H4 (cell line): Measurements from ENCODE around the gene SATB2. TPM values are rescaled to one million over a fixed set of nuclear protein-coding genes. Genes with fewer than 3 reads are reported as not detected.
A peak's percentile ranks its signal among the peaks of the same experiment; 100 is the strongest.

ENCODE experiments used
- DNase-seq: peaks from one replicate; pipeline ENCODE4 v3.0.0-alpha.2; 2015; ENCODE audit warnings: low spot score
- total RNA-seq: library from RNA; depleted of rRNA; stranded (reverse); fragments of >200 nt; shearing (Covaris generic); gene quantifications from 2 replicates; pipeline ENCODE4 v1.2.3, GENCODE V29; 2014

The SATB2 gene
- total RNA-seq, 1 experiment from 2014 or later = 10.3 TPM

GRCh38 chr2:199325881-199326280 lies 131.9 kb downstream of the SATB2 start:
- DNase-seq = no peak

GRCh38 chr2:199322151-199322550 lies 135.6 kb downstream of the SATB2 start:
- no peak for DNase-seq

GRCh38 chr2:199317646-199318045 lies 140.1 kb downstream of the SATB2 start:
- DNase-seq = no peak

DNA sequence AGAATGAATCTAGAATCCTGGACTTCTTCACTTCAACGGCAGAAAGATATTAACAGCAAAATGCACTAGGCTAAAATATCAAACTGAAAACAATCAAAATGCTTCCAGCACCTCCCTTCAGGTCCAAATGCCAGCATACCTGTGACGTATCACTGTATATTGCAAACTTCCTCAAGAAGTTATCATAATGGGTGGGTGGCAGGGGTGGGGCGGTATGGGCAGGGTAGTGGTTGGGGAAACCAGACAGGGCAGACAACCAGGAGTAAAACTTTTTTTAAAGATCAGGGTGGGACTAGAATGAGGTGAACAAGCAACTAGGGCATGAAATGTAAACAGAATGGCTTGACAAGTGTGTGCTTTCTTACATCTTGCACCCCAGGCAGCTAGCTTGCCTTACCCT lies 140.9 kb downstream of the SATB2 start:
- no peak for DNase-seq

GRCh38 chr2:199315299-199316179 lies 142.2 kb downstream of the SATB2 start:
- DNase-seq = no peak

DNA sequence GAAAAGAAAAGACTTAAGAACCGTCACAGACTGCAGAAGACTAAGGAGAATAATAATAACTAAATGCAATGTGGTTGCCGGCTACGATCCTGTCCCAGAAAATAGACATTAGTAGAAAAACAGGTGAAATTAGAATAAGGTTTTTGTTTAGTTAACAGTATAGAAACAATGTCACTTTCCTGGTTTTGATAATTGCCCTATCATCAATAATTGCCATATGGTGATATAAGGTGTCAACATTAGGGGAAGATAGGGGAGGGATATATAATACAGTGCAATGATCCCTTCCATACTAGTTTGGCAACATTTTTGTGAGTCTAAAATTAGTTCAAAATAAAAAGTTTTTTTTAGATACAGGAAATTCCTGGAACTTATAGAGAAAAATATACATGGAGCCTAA lies 144.8 kb downstream of the SATB2 start:
- DNase-seq = no peak

DNA sequence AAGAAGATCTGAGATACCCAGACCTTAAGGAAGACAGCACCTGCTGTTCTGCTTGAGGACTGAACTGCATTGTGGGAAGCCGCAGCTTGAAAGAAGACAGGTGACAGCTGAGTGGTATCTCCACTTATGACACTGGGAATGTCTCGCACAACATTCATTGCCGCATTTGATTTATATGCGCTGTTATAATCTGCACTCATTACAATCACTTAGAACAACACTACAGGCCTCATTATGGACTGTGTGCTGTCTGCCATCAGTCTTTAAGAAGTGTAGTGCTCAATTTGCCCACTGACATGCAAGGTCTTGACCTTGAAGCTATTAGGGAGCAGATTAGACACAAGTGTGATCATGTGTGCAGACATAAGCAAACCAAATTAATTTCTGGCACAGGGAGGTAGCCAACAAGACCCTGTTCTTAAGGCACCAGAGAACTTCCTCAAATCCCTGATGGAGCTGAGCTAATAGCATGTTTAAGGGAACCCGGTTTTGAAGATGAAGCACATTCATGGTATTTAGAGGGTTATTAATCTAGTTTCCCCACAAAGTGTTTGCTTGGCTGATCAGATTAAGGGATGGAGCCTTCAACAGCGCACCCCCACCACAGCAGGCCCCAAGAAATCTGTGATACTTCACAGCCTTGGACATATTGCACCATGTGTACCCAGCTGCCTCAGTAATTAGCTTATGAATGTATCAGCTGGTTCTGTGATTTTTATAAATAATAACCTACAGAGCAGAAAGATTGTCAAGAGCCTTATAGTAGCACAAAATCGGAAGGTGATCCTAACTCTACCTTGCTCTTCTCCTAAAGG lies 146.8 kb downstream of the SATB2 start:
- no peak for DNase-seq

GRCh38 chr2:199309973-199310372 lies 147.8 kb downstream of the SATB2 start:
- DNase-seq = no peak

GRCh38 chr2:199309411-199309810 lies 148.3 kb downstream of the SATB2 start:
- no peak for DNase-seq

- no peak for DNase-seq
Measured at GRCh38 chr2:199308567-199308966, 149.2 kb downstream of the SATB2 start.

DNA sequence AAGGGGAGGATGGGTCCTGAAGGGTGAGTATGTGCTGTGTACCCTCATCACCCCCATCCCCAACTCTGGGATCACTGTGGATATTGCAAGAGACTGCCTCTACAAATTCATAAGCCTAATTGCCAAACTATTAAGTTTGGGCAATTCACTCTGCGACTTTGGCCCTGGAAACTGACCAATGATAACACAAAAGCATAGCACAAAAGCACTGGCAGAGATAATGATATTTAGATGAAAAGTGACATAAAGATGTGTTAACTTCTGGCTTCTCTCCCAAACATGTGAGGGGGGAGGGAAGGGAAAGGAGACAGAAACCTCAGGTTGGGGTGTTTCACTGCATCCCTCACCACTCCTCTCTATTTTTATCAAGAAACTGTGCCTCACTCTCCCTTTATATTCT lies 150.3 kb downstream of the SATB2 start:
- no peak for DNase-seq

- no peak for DNase-seq
Measured at GRCh38 chr2:199306116-199306515, 151.6 kb downstream of the SATB2 start.

- peak; percentile 93 for DNase-seq
Measured at GRCh38 chr2:199303728-199304177, 154.0 kb downstream of the SATB2 start.

GRCh38 chr2:199302851-199303250 lies 154.9 kb downstream of the SATB2 start:
- peak; percentile 21 for DNase-seq

GRCh38 chr2:199288424-199288823 lies 169.3 kb downstream of the SATB2 start:
- DNase-seq = no peak

DNA sequence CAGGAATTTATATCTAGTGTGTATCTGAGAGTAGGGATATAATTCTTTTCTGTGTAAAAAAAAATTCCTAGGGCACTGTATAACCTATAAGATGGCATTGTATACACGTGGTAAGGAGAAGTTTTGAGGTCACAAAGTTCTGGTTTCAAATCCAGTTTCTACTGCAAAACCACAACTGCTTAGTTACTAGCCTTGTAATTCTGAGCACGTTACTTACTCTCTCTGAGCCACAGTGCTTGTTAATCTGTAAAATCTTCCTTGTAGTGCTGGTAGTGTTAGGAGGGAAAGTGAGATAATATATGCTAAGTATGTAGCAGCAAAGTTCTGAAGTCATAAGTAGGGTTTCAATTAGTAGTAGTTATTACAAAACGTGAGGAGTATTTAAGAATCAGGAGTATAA lies 175.4 kb downstream of the SATB2 start:
- no peak for DNase-seq

GRCh38 chr2:199279146-199279545 lies 178.6 kb downstream of the SATB2 start:
- no peak for DNase-seq

DNA sequence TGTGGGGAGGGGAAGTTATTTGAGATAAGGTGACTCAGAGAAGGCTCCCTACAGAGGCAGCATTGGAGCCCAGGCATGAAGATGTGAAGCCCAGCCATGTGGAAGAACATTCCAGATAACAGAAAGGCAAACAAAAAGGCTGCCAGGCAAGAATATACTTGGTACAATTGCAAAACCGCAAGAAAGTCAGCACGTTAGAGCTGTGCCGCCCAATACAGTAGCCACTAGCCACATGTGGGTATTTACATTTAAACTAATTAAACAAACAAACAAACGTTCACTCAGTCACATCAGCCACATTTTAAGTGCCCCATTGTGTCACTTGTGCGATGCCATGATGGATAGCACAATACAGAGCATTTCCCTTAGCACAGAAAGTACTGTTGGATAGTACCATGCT lies 179.6 kb downstream of the SATB2 start:
- peak; percentile 78 for DNase-seq

DNA sequence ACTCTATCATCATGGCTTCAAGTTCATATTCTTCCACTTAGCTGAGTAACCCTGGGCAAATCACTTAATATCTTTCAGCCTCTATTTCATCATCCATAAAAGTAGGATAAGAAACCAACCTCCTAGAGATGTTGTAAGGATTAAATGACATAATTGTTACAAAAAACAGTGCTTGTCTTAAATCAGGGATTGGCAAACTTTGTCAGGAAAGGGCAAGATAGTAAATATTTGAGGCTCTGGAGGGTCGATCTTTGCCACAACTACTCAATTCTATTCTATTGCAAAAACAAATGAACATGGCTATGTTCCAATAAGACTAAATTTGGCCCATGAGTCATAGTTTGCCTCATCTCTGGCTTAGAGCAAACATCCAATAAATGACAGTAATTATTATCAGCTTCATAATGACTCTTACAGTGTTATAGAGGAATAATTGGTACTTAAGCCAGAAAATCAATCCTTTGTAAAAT lies 184.7 kb downstream of the SATB2 start:
- peak; percentile 10 for DNase-seq

GRCh38 chr2:199261936-199262335 lies 195.8 kb downstream of the SATB2 start:
- DNase-seq = no peak

GRCh38 chr2:199261239-199261638 lies 196.5 kb downstream of the SATB2 start:
- DNase-seq = no peak

DNA sequence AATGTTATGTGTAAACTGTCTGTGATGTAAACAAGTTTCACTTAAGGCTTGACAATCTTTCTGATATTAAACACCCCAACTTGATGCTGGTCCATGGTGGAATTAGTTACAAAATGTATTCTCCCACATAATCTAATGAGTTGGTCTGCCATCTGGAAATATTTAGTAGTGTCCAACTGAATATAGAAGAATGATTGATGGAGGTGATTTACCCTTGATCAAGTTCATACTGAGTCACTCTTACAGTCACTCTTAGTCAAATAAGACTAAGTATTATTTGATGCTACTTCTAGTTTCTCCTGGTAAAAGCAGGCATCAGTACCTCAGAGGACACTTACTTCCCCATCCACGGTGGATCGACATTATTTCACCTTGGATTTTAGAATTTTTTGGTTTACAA lies 198.1 kb downstream of the SATB2 start:
- no peak for DNase-seq

DNA sequence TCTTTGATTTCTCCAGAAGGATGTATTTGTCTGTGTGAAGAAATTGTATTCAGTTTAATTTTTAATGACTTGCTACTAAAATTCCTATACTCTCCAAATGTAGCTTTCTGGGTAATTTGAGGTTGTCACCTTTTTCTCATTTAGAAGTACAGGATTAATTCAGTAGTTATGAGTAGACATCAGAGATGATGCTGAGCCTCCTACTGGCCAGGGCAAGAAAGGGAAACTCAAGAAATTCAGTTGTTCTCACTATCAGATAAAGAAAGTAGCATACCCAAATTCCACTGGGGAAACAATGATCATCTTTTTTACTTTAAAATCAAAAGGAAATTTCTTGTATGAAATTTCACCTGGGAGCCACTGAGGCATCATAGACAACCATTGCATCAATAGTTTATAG lies 199.4 kb downstream of the SATB2 start:
- DNase-seq = no peak
